Left hindlimb (tissue), 1 donor: Measurements from ENCODE around the gene PPIP5K1.
"Not testable (repeated sequence)": the region's sequence is repeated elsewhere in the genome, so short reads cannot be mapped to it uniquely, and the experiment has no call there.

Experiments
- DNase-seq: peaks from one replicate; pipeline ENCODE4 v3.0.0-alpha.2; 2018

PPIP5K1 gene

GRCh38 chr15:43544266-43544665, 45.7 kb downstream of the PPIP5K1 start:
- DNase-seq, result no peak

GRCh38 chr15:43541785-43542184, 48.2 kb downstream of the PPIP5K1 start:
- DNase-seq, result no peak

- no peak for DNase-seq
Measured at GRCh38 chr15:43538091-43538490, 51.9 kb downstream of the PPIP5K1 start.

GRCh38 chr15:43534897-43535296, 55.1 kb downstream of the PPIP5K1 start:
- DNase-seq, result no peak

GRCh38 chr15:43532826-43533225, 57.2 kb downstream of the PPIP5K1 start:
- DNase-seq, result not testable (repeated sequence)

- no peak for DNase-seq
Measured at GRCh38 chr15:43531018-43531670, 58.9 kb downstream of the PPIP5K1 start.

GRCh38 chr15:43529587-43530345, 60.2 kb downstream of the PPIP5K1 start:
- DNase-seq, result no peak

- no peak for DNase-seq
Measured at GRCh38 chr15:43529141-43529540, 60.9 kb downstream of the PPIP5K1 start.

GRCh38 chr15:43528542-43529007, 61.4 kb downstream of the PPIP5K1 start:
- DNase-seq, result no peak

- no peak for DNase-seq
Measured at GRCh38 chr15:43527802-43528541, 62.0 kb downstream of the PPIP5K1 start.

- no peak for DNase-seq
Measured at GRCh38 chr15:43527016-43527801, 62.8 kb downstream of the PPIP5K1 start.

- no peak for DNase-seq
Measured at GRCh38 chr15:43526261-43526930, 63.6 kb downstream of the PPIP5K1 start.

GRCh38 chr15:43525131-43525530, 64.9 kb downstream of the PPIP5K1 start:
- DNase-seq, result no peak

- DNase-seq, result no peak
Measured at GRCh38 chr15:43524254-43524845, 65.7 kb downstream of the PPIP5K1 start.

GRCh38 chr15:43523646-43524045, 66.4 kb downstream of the PPIP5K1 start:
- DNase-seq, result no peak

- DNase-seq, result no peak
Measured at GRCh38 chr15:43522247-43522646, 67.8 kb downstream of the PPIP5K1 start.

- no peak for DNase-seq
Measured at GRCh38 chr15:43521419-43521818, 68.6 kb downstream of the PPIP5K1 start.

GRCh38 chr15:43520138-43520537, 69.9 kb downstream of the PPIP5K1 start:
- DNase-seq, result no peak

- DNase-seq, result no peak
Measured at GRCh38 chr15:43519196-43519595, 70.8 kb downstream of the PPIP5K1 start.

GRCh38 chr15:43518197-43518761, 71.7 kb downstream of the PPIP5K1 start:
- peak; percentile 83 for DNase-seq
